T-helper 1 cell treated with Interleukin-12 subunit alpha and Interleukin-12 subunit beta and Interleukin-4 antibody, amounts not matched to agents 30 μg/mL and 1 μg/mL, for 36 hours (primary cell): ENCODE measurements around the gene TAF15.
A peak's percentile ranks its signal among the peaks of the same experiment; 100 is the strongest.

Experiments
- H3K27ac Mint-ChIP-seq: one replicate; pipeline ENCODE4 v1.8.0; 2021; ENCODE audit warnings: mild to moderate bottlenecking, mixed read lengths
- H3K27me3 Mint-ChIP-seq: one replicate; pipeline ENCODE4 v1.8.0; 2021; ENCODE audit warnings: low read depth, mixed read lengths
- H3K36me3 Mint-ChIP-seq: one replicate; pipeline ENCODE4 v1.8.0; 2021; ENCODE audit warnings: low read depth, mixed read lengths
- H3K4me1 Mint-ChIP-seq: one replicate; pipeline ENCODE4 v1.8.0; 2021; ENCODE audit warnings: low read depth, mixed read lengths
- H3K4me3 Mint-ChIP-seq: one replicate; pipeline ENCODE4 v1.8.0; 2021; ENCODE audit warnings: mild to moderate bottlenecking, moderate library complexity, mixed read lengths
- H3K9me3 Mint-ChIP-seq: one replicate; pipeline ENCODE4 v1.8.0; 2021; ENCODE audit warnings: mixed read lengths

The TAF15 gene

DNA sequence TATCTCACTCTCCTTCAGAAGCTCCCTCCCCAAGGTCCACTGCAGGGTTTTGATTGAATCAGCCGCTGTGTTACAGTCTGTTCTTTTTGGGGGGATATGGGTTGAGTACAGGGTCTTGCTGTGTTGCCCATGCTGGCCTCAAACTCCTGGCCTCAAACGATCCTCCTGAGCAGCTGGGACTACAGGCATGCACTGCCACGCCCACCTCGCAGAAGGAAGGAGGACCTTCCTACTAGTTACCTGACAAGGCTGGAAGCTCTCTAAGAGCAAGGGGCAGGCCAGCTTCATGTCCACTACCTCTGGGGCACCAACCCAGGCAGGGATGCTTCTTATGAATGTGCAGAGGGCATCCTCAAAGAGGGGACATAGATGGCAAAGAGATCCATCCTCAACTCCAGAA lies 11.9 kb upstream of the TAF15 start:
- Mint-ChIP-seq H3K36me3 (no peaks in the 10 kb centered on the region), H3K4me1 (peaks cover 14% of the 10 kb centered on the region), H3K9me3 (no peaks in the 10 kb centered on the region), H3K27me3 (peaks cover 64% of the 10 kb centered on the region), H3K27ac (no peak overlapping the region), H3K4me3 (no peak overlapping the region)

DNA sequence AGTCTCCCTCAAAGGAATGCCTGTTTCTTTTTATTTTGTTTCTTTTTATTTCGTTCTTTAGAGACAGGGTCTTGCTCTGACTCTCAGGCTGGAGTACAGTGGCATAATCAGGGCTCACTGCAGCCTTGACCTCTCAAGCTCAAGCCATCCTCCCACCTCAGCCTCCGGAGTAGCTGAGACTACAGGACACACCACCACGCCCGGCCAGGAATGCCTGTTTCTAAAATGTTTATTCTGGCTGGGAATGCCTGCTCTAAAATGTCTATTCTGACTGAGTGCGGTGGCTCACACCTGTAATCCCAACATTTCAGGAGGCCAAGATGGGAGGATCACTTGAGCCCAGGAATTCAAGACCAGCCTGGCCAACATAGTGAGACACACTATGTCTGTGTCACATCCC lies 11.4 kb upstream of the TAF15 start:
- Mint-ChIP-seq H3K9me3 (no peaks in the 10 kb centered on the region), H3K27me3 (peaks cover 60% of the 10 kb centered on the region), H3K4me1 (peaks cover 14% of the 10 kb centered on the region), H3K4me3 (no peak overlapping the region), H3K36me3 (no peaks in the 10 kb centered on the region), H3K27ac (no peak overlapping the region)

DNA sequence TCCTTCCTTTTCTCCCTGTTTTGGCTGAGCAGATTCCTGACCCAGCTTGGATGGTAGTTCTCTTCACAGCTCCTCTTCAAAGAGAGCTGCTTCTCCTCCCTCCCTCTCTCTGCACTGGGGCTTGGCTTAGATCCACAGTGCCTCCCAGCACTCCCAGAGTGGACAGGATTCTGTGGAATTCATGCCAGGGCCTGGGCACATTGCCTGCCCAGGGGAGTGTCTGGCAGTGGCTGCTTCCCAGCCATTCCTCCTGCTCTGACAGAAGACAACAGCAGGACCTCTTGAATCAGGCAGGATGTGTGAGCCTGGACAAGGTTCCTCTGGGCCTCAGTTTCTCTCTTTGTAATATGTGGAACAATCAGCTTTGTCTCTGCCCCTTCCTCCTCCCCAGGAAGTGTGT lies 9.3 kb upstream of the TAF15 start:
- no peak overlapping the region for H3K4me3 Mint-ChIP-seq
- H3K27me3 Mint-ChIP-seq, result peaks cover 44% of the 10 kb centered on the region
- H3K4me1 Mint-ChIP-seq, result peaks cover 17% of the 10 kb centered on the region
- no peaks in the 10 kb centered on the region for H3K9me3 Mint-ChIP-seq
- no peaks in the 10 kb centered on the region for H3K36me3 Mint-ChIP-seq
- no peak overlapping the region for H3K27ac Mint-ChIP-seq

DNA sequence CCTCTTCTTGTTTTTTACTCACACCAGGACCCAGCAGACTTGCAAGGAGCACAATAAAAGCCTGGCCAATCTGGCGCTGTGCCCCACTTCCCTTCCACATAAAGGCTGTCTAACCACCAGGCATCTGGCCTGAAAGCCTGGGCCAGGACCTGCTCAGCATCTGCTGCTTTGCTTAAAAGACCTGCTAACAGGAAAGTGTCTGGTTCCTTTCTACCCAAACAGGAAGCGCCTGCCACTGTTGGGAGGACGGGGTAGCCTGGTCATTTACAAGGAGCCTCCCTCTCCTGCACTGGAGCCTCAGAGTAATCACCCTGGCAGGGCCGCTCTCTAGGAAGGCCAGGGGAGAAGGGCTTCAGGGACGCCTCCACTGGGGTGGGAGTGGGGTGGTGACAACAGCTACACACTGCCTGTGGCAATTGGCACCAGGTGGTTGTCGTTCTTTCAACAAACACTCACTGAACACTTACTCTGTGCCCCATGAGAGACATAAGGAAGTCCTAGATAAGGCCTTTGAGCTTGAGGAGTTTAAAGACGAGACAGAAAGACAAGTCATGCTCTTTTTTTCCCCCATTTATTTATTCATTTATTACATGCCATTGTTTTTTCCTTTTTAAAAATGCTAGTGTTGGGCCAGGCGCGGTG lies 7.6 kb upstream of the TAF15 start:
- H3K27ac Mint-ChIP-seq, result no peak overlapping the region
- peaks cover 12% of the 10 kb centered on the region for H3K4me1 Mint-ChIP-seq
- H3K4me3 Mint-ChIP-seq, result no peak overlapping the region
- peaks cover 32% of the 10 kb centered on the region for H3K27me3 Mint-ChIP-seq
- no peaks in the 10 kb centered on the region for H3K36me3 Mint-ChIP-seq
- H3K9me3 Mint-ChIP-seq, result no peaks in the 10 kb centered on the region

DNA sequence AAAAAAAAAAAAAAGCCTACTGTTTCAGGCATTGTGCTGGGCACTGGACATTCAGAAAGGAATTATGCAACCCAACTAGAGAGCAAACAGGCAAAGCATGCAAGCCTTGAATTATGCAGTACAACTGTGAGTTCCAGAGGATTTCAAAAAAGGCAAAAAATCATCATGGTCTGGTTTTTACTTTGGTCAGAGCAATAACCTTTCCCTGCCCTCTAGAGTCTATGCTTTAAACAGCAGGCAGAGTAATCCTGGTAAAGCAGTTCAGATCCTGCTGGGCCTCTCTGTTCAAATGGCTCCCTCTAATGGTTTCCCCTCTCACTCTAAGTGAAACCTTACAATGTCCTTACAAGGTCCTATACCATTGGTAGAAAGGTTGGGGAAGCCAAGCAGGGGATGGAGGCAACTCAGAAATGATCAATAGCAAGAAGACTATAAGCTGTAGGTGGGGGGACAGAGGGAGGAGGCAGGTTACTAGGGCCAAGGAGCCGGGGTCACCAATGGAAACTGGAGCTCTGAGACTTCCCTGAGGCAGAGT lies 4.6 kb upstream of the TAF15 start:
- no peak overlapping the region for H3K4me3 Mint-ChIP-seq
- H3K27me3 Mint-ChIP-seq, result peaks cover 7% of the 10 kb centered on the region
- peaks cover 29% of the 10 kb centered on the region for H3K4me1 Mint-ChIP-seq
- peak overlapping the region; percentile 16 for H3K27ac Mint-ChIP-seq
- H3K36me3 Mint-ChIP-seq, result no peaks in the 10 kb centered on the region
- no peaks in the 10 kb centered on the region for H3K9me3 Mint-ChIP-seq

DNA sequence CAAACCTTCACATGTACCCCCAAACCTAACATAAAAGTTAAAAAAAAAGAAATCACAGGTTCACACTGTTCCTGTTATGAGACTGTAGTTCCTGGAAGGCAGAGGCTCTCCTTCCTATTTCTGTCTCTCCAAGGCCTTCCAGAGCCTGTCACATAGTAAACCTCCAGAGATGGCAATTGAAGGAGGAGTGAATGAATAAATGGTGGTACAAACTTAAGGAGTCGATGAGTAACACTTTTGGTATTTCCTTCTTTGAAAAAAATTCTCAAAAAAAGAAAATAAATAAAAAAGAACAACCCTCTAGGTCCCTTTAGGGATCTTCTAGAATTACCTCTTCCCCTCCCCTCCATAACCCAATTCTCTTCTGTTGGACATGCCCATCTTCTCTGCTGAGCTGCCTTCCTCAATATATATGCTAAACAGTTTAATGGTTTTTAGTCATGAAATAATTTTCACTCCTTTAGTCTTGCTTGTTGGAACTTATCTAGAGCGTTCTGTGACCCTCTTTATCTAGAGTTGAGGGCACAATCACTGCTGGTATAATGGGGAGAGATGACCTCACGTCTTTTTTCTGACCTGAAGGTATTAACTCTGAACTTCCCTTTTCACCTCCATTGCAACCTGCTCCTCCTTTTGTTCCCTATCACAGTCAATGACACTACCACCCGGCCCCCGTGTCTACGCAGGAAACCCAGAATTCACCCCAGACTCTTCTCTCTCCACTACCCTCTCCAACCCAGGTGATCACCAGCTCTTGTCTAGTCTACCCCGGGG lies 1.7 kb upstream of the TAF15 start:
- H3K9me3 Mint-ChIP-seq, result no peaks in the 10 kb centered on the region
- H3K27ac Mint-ChIP-seq, result peak overlapping the region; percentile 98
- H3K36me3 Mint-ChIP-seq, result peaks cover 8% of the 10 kb centered on the region
- H3K27me3 Mint-ChIP-seq, result peaks cover 3% of the 10 kb centered on the region
- H3K4me1 Mint-ChIP-seq, result peaks cover 35% of the 10 kb centered on the region
- H3K4me3 Mint-ChIP-seq, result peak overlapping the region; percentile 91

DNA sequence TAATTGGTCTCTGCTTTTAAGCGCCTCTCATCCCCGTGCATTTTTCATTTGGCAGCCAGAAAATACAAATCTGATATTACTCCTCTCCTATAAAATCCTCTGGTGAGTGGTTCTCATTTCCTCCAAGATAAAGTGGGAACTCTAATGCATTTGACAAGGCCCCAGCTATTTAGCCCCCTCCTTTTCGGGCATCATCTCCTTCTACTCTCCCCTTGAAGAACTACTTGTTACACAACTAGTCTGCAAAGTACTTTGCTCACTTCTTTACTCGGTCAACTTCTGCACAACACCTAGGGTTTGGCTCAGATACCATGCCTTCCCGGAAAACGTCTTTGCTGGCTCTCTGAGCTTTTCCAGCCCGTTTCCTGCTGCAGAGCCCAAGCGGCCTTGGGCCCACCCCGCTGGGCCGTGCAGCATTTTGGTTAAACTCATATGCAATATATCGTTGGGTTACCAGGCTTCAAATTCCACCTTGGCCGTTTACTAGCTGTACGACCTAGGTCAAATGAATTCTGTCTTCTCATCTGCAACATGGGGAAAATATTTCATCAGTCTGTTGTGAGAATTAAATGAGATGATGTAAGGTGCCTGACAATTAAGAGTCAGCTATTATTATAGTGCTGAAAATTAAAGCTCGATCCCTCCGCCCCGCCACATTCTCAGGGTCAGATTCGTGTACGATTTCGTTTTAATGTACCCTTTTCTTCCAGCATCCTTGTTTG lies 883 bp upstream of the TAF15 start:
- H3K9me3 Mint-ChIP-seq, result no peaks in the 10 kb centered on the region

DNA sequence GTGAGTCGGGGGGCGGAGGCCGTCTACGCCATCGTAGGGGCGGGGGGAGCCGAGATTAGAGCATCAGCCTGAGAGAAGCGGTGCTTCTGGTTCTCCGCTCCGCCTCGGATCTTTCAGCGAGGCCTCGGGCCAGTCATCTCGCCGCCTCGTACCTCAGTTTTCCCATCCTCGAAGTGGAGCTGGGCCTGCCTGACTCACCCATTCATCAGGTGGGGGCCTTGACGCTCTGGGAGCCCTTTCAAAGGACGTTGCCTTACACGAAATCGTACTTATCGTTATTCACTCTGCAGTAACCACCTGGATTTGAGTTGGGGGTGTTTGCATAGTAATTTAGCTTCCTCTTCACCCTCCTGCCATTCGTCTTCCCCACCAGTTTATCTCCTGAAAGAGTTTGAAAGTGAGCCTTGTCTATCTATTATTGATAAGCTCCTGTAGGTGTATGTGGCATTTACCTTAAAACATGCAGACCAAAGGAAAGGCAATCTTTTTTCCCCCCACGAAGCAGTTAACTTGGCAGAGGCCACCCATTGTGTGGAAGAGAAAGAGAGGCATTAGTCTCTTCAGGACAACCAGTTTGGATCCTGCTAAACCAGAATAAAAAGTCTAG lies 674 bp downstream of the TAF15 start:
- Mint-ChIP-seq H3K27ac (peak overlapping the region; percentile 98), H3K4me1 (peaks cover 43% of the 10 kb centered on the region)

More for the DNA sequence above, 883 bp upstream of the TAF15 start:
- Mint-ChIP-seq H3K27ac (peak overlapping the region; percentile 98), H3K36me3 (peaks cover 8% of the 10 kb centered on the region), H3K4me3 (peak overlapping the region; percentile 91), H3K27me3 (peaks cover 1% of the 10 kb centered on the region), H3K4me1 (peaks cover 39% of the 10 kb centered on the region)

DNA sequence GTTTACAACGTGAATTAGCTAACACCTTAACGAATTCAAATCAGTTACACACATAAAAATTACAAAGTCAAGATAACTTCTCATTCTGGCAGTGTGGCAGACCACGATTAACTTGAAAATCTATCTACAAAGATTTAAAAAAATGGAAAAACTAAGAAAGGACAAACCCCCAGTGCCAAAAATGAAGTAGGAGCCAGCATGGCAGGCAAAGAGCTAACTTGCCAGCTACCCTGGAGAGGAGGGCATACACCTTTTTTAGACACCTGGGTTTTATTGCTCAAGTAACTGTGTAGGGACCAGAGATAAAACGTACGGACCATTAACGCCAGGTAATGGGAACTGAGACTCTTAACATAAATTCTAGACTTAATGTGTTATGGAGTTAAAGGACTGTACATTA lies 2.5 kb downstream of the TAF15 start:
- Mint-ChIP-seq H3K27me3 (no peaks in the 10 kb centered on the region), H3K4me1 (peaks cover 50% of the 10 kb centered on the region), H3K27ac (no peak overlapping the region), H3K4me3 (no peak overlapping the region), H3K36me3 (peaks cover 11% of the 10 kb centered on the region), H3K9me3 (no peaks in the 10 kb centered on the region)

More for the DNA sequence above, 674 bp downstream of the TAF15 start:
- H3K9me3 Mint-ChIP-seq, result no peaks in the 10 kb centered on the region
- no peaks in the 10 kb centered on the region for H3K27me3 Mint-ChIP-seq
- H3K4me3 Mint-ChIP-seq, result peak overlapping the region; percentile 91
- H3K36me3 Mint-ChIP-seq, result peaks cover 8% of the 10 kb centered on the region

DNA sequence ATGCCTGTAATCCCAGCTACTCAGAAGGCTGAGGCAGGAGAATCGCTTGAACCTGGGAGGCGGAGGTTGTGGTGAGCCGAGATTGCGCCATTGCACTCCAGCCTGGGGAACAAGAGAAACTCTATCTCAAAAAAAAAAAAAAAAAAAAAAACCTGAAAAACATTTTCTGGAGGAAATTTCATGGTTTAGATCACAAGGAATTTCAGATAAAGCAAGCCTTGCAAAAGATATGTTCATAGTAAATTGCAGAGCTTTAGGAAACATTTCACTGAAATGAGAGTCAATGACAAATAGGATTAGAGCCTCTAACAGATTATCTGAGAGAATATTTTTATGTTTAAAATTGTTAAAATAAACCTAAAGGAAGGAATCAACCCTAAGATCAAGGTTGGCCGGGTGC lies 3.2 kb downstream of the TAF15 start:
- Mint-ChIP-seq H3K27me3 (no peaks in the 10 kb centered on the region), H3K9me3 (no peaks in the 10 kb centered on the region), H3K36me3 (peaks cover 11% of the 10 kb centered on the region), H3K27ac (no peak overlapping the region), H3K4me1 (peaks cover 51% of the 10 kb centered on the region), H3K4me3 (no peak overlapping the region)

DNA sequence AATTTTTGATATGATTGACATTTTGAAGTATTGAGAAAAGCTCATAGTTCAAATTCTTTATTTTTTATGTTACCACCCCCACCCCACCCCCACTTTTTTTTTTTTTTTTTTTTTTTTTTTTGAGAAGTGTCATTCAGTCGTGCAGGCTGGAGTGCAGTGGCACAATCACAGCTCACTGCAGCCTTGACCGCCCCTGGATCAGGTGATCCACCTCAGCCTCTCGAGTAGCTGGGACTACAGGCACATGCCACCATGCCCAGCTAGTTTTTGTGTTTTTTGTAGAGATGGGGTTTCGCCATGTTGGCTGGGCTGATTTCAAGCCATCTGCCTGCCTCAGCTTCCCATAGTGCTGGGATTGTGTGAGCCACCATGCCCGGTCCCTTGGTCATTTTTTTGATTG lies 7.4 kb downstream of the TAF15 start:
- H3K36me3 Mint-ChIP-seq, result peaks cover 21% of the 10 kb centered on the region
- H3K4me3 Mint-ChIP-seq, result no peak overlapping the region
- H3K4me1 Mint-ChIP-seq, result peaks cover 36% of the 10 kb centered on the region
- no peak overlapping the region for H3K27ac Mint-ChIP-seq
- no peaks in the 10 kb centered on the region for H3K9me3 Mint-ChIP-seq
- no peaks in the 10 kb centered on the region for H3K27me3 Mint-ChIP-seq

DNA sequence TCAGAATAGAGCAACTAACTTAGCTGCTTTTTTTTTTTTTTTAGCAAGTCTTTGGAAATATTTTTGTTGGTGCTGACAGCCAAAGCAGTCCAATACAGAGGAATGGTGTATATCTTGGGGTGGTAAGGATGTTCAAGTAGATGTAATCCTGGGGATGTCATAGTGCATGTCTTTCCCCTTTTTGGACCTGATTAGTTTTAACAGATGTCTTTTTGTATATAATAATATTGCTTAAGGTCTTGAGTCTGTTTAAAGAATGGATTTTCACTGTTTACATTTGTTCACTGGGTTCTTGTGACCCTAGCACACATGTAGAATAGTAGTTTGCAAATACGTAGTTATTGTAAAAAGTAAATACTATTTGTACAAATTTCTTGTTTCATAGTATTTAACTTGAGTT lies 7.9 kb downstream of the TAF15 start:
- Mint-ChIP-seq H3K9me3 (no peaks in the 10 kb centered on the region), H3K27ac (no peak overlapping the region), H3K27me3 (no peaks in the 10 kb centered on the region), H3K4me3 (no peak overlapping the region), H3K36me3 (peaks cover 21% of the 10 kb centered on the region), H3K4me1 (peaks cover 35% of the 10 kb centered on the region)

DNA sequence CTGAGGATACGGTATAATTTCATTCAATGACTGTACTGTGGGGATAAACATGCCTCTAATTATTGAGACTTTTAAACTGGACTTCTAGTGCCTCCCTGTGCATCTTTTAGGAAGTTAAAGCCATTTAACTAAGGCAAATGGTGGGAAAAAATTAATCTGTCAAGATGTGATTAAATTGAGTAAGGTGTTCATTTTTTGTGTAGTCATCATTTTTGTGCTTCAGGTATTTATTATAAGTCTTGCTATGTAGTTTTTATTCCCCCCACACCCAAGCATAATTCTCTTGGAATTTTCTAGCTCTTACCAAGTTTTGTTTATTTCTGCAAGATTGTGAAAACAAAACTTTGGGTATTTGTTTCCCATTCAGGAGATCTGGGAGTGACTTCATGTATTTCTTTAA lies 10.2 kb downstream of the TAF15 start:
- H3K27ac Mint-ChIP-seq, result peak overlapping the region; percentile 41
- peaks cover 31% of the 10 kb centered on the region for H3K4me1 Mint-ChIP-seq
- peaks cover 40% of the 10 kb centered on the region for H3K36me3 Mint-ChIP-seq
- H3K4me3 Mint-ChIP-seq, result no peak overlapping the region
- H3K27me3 Mint-ChIP-seq, result no peaks in the 10 kb centered on the region
- H3K9me3 Mint-ChIP-seq, result no peaks in the 10 kb centered on the region

DNA sequence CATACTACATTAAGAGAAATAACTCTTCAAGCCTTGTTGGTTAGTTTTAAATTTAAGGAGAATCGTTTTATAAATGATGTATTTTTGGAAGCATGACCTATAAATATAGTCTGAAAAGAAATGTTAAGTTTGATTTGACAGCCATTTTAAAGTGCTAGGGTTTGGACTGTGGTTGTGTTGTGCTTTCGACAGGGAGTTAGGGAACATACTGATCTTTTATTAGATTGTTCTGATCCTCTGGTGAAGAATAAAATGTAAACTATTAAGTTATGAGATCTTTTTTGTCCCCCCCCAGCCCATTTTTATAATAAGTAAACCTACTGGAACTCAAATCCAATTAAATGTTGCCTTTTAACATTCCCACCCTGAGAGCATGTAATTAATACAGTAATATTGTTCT lies 12.0 kb downstream of the TAF15 start:
- Mint-ChIP-seq H3K27me3 (no peaks in the 10 kb centered on the region), H3K27ac (no peak overlapping the region), H3K4me1 (peaks cover 26% of the 10 kb centered on the region), H3K9me3 (no peaks in the 10 kb centered on the region), H3K36me3 (peaks cover 51% of the 10 kb centered on the region), H3K4me3 (no peak overlapping the region)
